COLO829 (cell line): Measurements from ENCODE around the gene CAPSL.
"Not testable (repeated sequence)": the region's sequence is repeated elsewhere in the genome, so short reads cannot be mapped to it uniquely, and the experiment has no call there.

Experiments used
- DNase-seq: peaks from one replicate; pipeline ENCODE4 v3.0.0; 2012; ENCODE audit warnings: low spot score

CAPSL gene

DNA sequence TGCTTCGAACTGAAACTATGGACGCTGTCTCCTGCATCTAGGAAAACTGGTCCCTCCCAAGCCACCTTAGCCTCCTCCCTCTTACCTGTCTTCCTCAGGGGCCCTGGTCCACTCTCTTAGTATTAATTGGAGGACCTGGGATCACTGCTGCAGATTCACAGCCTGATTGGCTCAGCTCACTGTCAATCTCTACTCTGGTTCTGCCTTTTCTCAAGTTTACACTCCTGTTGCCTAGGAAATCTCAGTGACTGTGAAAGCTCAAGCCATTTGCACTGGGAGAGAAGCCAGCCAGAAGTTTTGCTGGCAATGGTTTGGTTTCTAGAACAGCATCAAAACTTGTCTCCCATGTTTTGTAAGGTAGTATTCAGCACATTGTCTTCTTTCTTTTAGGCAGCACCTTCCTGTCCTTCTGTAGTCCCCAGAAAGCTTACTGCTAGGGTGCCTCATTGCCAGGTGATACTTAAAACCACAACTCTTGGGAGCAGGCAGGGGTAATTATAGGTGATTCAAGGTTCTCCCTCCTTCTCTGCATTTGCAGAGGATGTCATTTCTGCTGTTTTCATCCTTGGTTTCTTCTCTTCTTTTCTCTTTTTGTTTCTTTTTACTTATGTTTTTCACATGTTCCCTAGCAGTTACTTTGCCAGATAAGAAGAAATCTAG is at the start of gene CAPSL:
Gene CAPSL, minus strand, starts transcription at position 55 of the 660 bp plus-strand sequence. CDS start 17,502 bp downstream, outside the sequence.
- DNase-seq, result no peak

GRCh38 chr5:35987776-35988175 is 49.4 kb upstream of the CAPSL start:
- DNase-seq, result no peak

- DNase-seq, result no peak
Observed at GRCh38 chr5:35979715-35980114, 41.3 kb upstream of the CAPSL start.

DNA sequence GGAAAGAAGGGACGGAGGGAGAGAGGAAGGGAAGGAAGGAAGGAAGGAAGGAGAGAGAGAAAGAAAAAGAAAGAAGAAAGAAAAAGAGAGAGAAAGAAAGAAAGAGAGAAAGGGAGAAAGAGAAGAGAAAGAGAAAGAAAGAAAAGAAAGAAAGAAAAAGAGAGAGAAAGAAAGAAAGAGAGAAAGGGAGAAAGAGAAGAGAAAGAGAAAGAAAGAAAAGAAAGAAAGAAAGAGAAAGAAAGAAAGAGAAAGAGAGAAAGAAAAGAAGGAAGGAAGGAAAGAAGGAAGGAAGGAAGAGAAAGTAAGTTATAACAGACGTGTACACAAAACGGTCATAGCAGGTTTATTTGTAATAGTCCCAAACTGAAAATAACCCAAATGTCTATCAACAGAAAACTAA is 38.4 kb upstream of the CAPSL start:
- DNase-seq, result not testable (repeated sequence)

GRCh38 chr5:35974570-35974969 is 36.1 kb upstream of the CAPSL start:
- DNase-seq, result no peak

DNA sequence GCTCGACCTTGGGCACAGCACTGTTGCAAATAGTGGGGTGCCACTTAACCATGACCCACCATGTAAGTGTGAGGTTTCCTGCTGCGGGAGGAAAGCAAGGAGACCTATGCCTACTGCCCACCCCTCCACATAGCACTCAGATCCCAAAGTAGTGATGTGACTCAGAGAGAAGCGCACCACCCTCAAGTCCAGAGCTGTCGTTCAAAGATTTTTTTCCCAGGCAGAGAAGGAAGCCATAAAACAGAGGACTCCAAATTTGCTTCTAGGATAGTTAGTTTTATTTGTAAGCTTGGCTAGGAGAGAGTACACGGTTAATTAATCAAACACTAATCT is 33.4 kb upstream of the CAPSL start:
- DNase-seq, result no peak

GRCh38 chr5:35971186-35971877 is 32.9 kb upstream of the CAPSL start:
- DNase-seq, result no peak

DNA sequence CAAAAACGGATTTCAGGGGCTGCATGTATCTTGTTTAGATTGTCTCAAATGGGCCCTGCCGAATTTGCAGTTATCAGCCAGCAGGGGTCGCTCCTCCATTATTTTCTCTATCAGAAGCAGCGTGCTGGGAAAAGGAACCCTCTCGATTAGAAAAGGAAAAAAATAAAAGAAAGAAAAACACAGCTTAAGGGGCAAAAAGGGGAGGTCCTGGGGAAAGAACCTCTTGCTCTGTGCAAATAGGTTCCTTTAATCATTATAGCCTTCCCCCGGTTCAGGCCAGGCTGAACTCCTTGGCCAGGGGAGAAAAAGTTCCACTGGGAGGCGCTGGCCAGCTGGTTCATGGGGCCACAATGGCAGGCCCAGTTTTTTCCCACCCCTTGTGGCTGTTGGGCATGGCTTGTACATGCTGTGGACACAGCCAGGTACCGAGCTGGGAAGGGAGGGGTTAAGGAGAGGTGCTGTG is 25.0 kb upstream of the CAPSL start:
- no peak for DNase-seq

GRCh38 chr5:35960328-35960727 is 21.9 kb upstream of the CAPSL start:
- no peak for DNase-seq

DNA sequence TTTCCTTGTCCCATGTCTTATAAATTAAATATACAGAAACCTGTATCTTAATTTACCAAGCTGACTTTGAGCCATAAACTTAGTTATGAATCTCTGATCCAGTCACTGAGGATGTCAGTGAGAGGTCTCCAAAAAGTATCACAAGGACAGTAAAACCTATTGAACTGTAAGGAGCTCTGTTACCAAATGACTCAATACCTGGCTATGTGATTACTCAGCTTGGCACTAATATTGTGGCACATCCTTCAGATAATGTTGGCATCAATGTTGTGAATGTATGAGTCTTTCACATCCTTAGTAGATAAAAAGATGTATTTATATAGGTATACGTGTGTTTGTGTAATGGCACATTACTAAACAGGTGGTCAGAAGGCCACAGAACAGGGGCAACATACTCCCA is 18.0 kb upstream of the CAPSL start:
- DNase-seq, result no peak

DNA sequence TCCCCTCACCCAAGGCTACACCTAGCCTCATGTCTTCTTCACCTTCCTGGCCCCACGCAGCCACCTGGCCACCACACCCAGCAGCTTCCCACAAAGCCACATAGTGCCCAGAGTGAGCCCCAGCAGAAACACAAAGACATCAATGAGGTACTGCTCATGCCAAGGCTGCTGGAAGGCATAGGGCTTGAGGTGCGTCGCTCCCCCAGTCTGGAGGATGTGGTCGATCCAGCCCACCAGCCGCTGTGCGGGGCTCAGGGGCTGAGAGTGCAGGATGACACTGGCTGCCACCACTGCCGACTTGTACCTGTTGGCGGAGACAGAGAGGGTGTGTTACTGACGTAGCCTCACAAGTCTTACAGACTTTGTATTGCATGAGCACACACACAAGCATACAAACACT is 15.8 kb upstream of the CAPSL start:
- DNase-seq, result no peak

DNA sequence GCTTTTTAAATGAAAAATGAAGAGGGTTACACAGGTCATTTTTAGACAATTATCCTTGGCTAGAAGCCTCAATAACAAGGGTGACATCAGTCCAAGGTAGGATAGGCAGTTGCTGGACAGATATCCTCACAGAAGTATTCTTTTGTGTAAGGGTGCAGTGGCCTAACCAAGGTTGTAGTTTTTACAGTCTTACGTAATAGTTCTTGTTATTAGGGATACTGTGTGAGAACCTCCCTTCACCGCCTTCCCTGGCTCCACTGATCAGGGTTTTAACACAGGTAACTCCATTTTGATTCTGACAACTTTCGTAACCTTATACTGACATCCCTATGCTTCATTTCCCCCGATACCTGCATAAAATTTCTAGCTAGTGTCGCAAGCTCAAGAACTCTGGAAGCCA is 8.7 kb upstream of the CAPSL start:
- DNase-seq, result no peak

- DNase-seq, result no peak
Observed at GRCh38 chr5:35939639-35940038, 1.2 kb upstream of the CAPSL start.

DNA sequence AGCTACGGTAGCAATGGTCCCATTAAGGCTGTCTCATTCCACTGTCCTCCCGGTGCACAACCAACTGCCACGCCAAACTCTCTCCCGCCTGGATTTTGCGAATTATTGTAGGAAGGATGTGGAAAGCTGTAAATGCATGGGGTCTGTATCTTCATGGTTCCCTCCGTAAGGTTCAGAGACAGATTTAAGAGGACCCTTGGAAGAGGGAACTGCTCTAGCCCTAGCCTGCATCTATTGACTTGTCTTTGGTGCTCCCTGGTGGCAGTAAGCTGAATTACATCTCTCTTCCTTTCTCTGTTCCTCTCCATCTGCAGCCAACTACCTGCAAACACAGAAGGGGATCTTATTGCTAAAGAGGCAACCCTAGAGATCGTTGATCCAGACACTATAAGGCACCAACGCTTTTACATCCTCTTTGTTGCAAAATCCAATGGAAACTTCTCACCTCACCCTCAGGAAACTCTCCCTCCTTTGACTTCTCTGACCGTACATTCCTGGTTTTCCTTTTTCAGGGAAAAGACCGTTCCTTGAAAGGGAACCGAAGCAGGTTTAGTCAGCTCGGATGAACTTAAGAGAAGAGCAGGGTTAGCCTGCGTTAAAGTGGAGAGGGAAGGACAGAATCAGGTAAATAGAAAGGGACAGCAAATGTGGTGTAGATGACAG is 11.9 kb downstream of the CAPSL start:
- DNase-seq, result no peak

- peak; percentile 25 for DNase-seq
Observed at GRCh38 chr5:35924950-35925722, 13.3 kb downstream of the CAPSL start.

DNA sequence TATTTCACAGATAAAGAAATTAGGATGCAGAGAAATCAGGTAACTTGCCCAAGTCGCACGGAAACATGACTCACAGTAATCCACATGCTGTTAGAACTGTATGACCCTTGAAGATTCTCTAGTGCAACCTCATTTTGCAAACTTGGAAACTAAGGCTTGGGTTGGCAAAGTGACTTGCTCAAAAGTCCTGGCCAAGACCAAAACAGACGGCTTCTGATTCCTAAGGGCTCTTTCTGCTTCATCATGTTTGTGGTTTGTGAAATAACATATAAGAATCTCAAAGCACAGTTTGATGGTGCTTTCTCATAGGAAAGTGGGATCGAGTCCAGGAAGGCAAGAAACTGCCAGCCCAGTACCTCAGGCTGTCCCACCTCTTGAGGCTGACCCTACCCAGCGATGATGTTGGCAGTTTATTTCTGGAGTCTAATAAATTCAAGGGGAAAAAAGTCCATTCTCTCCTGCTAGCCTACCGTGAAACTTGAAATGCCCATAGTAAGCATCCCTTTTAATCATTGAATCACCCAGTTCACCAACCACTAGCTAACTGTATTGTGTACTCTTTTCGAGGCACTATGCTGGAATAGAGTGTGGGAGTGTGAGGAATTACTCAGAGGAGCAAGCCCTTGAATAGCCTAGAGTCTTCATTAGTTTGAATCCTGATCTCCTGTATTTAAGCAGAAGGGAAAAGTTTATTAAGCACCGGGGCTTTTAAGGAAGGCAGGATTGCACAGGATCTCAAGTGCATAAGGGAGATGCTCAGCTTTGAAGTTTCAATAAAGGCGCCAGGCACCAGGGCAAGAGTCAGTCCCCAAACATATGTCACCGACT is 14.1 kb downstream of the CAPSL start:
- no peak for DNase-seq

GRCh38 chr5:35922468-35922867 is 16.0 kb downstream of the CAPSL start:
- DNase-seq, result no peak

DNA sequence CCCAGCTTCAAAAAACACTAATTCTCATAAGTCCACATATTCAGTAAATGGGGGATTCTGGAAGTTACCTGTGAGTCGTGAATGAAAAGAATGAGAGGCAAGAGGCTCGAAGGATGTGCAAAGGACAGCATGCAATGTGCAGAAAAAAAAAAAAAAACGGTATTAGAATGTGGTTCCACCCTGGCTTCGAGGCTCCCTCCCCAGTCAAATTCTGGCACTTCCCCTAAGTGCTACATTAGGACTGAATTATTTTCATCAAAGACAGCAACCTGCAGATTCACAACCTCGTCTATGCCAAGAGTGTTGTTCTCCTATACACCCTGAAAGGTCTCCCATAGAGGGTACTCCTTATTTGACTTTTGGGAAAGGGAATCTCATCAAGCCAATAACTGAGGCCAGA is 16.5 kb downstream of the CAPSL start:
- no peak for DNase-seq

DNA sequence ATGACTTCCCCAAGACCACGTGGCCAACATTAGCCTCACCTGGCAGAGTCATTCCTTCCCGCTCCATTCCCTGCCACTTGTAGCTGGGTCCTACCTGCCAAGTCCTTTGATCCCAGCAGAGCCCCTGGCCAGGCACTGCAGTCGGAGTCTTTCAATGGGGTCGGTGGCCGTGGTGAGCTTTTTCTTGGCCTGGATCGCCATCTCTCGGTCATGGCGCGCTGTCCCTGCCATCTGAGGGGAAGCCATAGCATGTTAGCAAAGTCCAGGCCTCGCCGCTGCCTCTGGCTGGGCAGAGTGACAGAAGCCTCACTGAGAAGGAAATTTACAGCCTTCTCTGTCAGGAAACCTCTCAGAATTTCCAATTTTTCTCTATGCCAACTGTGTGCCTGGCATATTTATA is 17.5 kb downstream of the CAPSL start:
- DNase-seq, result no peak

- no peak for DNase-seq
Observed at GRCh38 chr5:35919191-35919590, 19.2 kb downstream of the CAPSL start.

- no peak for DNase-seq
Observed at GRCh38 chr5:35908814-35909213, 29.6 kb downstream of the CAPSL start.

GRCh38 chr5:35908228-35908627 is 30.2 kb downstream of the CAPSL start:
- DNase-seq, result no peak
